ENCODE results near the gene LHB.
"Not testable (repeated sequence)": the region's sequence is repeated elsewhere in the genome, so short reads cannot be mapped to it uniquely, and the experiment has no call there.

LHB gene

GRCh38 chr19:49017041-49017665, at the start of gene LHB:
TSS of gene LHB (minus strand) at chr19:49017091. CDS start at chr19:49017081, 10 bp downstream.
- DNase-seq: peak; percentile 42

- DNase-seq: peak; percentile 17
Observed at GRCh38 chr19:49065905-49066512, 49.1 kb upstream of the LHB start.

GRCh38 chr19:49064768-49065611, 48.1 kb upstream of the LHB start, which contains the start of gene NTF4:
TSS of gene NTF4 (minus strand) at chr19:49064818. CDS start at chr19:49061997, 2,821 bp downstream.
- DNase-seq: peak; percentile 66

- DNase-seq: no peak
Observed at GRCh38 chr19:49064029-49064629, 47.2 kb upstream of the LHB start.

GRCh38 chr19:49061445-49061844, 44.6 kb upstream of the LHB start:
- DNase-seq: no peak

- DNase-seq: no peak
Observed at GRCh38 chr19:49061000-49061399, 44.1 kb upstream of the LHB start.

- no peak for DNase-seq
Observed at GRCh38 chr19:49059053-49059452, 42.2 kb upstream of the LHB start.

- DNase-seq: peak; percentile 22
Observed at GRCh38 chr19:49058562-49058961, 41.7 kb upstream of the LHB start.

GRCh38 chr19:49057636-49058234, 40.8 kb upstream of the LHB start, which contains the start of gene CGB7:
TSS of gene CGB7 (minus strand) at chr19:49057749. CDS start at chr19:49055375, 2,374 bp downstream.
- peak; percentile 62 for DNase-seq

GRCh38 chr19:49056902-49057596, 40.2 kb upstream of the LHB start:
- DNase-seq: not testable (repeated sequence)

- DNase-seq: peak; percentile 68
Observed at GRCh38 chr19:49056101-49056901, 39.4 kb upstream of the LHB start.

- not testable (repeated sequence) for DNase-seq
Observed at GRCh38 chr19:49050376-49051033, 33.6 kb upstream of the LHB start.

GRCh38 chr19:49049834-49050233, 32.9 kb upstream of the LHB start:
- not testable (repeated sequence) for DNase-seq

GRCh38 chr19:49049011-49049410, 32.1 kb upstream of the LHB start, which contains the start of gene CGB8:
TSS of gene CGB8 (minus strand) at chr19:49049111. CDS start at chr19:49048739, 372 bp downstream.
- DNase-seq: not testable (repeated sequence)

- not testable (repeated sequence) for DNase-seq
Observed at GRCh38 chr19:49043548-49043947, 26.7 kb upstream of the LHB start, which contains the start of gene CGB5. TSS of gene CGB5 (plus strand) at chr19:49043848. CDS start at chr19:49044210, 362 bp downstream.

GRCh38 chr19:49042666-49043065, 25.8 kb upstream of the LHB start:
- not testable (repeated sequence) for DNase-seq

- DNase-seq: no peak
Observed at GRCh38 chr19:49042177-49042576, 25.3 kb upstream of the LHB start.

GRCh38 chr19:49039736-49040135, 22.8 kb upstream of the LHB start:
- DNase-seq: not testable (repeated sequence)

- peak; percentile 54 for DNase-seq
Observed at GRCh38 chr19:49038557-49039276, 21.8 kb upstream of the LHB start.

- not testable (repeated sequence) for DNase-seq
Observed at GRCh38 chr19:49038111-49038510, 21.2 kb upstream of the LHB start.
